Lower leg skin (tissue), 4 donors: ENCODE data around the gene HHIPL1. TPM values are rescaled to one million over a fixed set of nuclear protein-coding genes. Genes with fewer than 3 reads are reported as not detected.

Source experiments
- DNase-seq, 2 donors: peaks; one replicate each; pipeline ENCODE4 v3.0.0-alpha.2; 2019; ENCODE audit warnings: low spot score in 2 of 2
- H3K4me3 ChIP-seq: fragments of 200-600 bp; sonication (generic); 2 replicates; pipeline ENCODE4 v1.5.1; 2017; ENCODE audit warnings: mild to moderate bottlenecking, low read depth; ENCODE audit not compliant: poor library complexity, severe bottlenecking
- CTCF ChIP-seq, 3 donors: fragments of 450-650 bp; IDR thresholded peaks; one replicate each; pipeline ENCODE4 v1.5.1; 2016; ENCODE audit warnings: antibody characterized with exemption in 3 of 3, mild to moderate bottlenecking in 3 of 3, moderate library complexity in 2 of 3
- POLR2A ChIP-seq, 2 donors: fragments of 450-650 bp; IDR thresholded peaks; one replicate each; pipeline ENCODE4 v1.6.1; 2016 to 2017; ENCODE audit warnings: antibody characterized with exemption in 2 of 2, mild to moderate bottlenecking in 1 of 2, moderate library complexity in 1 of 2
- WGBS, 2 donors: methylation state at CpG; one replicate each; pipeline ENCODE4 v1.1.5; 2018; 5-methylcytosine and 5-hydroxymethylcytosine counted together
- intact Hi-C: fragments of 100-400 bp; cut with DNase I; formaldehyde crosslinking; loops from one replicate; pipeline ENCODE4 v1.15.0; 2023; ENCODE audit warnings: low total_unique reads
- total RNA-seq, 4 donors: library from RNA; depleted of rRNA; stranded (reverse); fragments of >200 nt; gene quantifications; one replicate each; pipeline ENCODE4 v1.1.0, GENCODE V29; 2016

Gene HHIPL1
- total RNA-seq, 4 donors from 2014 or later = 0.59 to 2.4 (median 0.92) TPM

- H3K4me3 ChIP-seq = no peak overlapping the region
- intact Hi-C loops = no loop called here
- TF ChIP-seq POLR2A (IDR thresholded peaks at IDR 0.05) = no peak
- no peak for TF ChIP-seq CTCF (IDR thresholded peaks at IDR 0.05)
- DNase-seq = peak in 1 of 2 donors; percentile 28
- 91 to 92% methylated on average over 4 of the region's 4 CpGs for WGBS, 2 donors
Measured at GRCh38 chr14:99696929-99697328, 52.0 kb downstream of the HHIPL1 start.

DNA sequence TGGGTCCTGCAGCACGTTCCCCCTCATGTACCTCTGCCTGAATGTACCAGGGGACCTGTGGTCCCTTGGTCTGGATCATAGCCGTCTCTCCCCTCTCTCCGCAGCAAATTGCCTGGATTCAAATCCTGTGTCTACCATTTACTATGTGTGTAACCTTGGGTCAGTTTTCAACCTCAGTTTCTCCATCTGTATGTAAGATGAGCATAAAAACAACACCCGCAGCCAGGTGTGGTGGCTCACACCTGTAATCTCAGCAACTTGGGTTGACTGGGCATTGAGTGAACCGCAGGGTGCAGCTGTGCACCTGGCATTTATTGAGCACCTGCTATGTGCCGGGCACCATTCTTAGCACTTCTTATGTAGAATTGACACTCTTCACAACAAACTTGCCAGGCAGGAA is 53.3 kb downstream of the HHIPL1 start:
- WGBS, 2 donors = 78 to 82% methylated on average over 6 of the region's 6 CpGs
- intact Hi-C loops = no loop called here
- no peak overlapping the region for H3K4me3 ChIP-seq
- TF ChIP-seq CTCF (IDR thresholded peaks at IDR 0.05) (no peak), POLR2A (IDR thresholded peaks at IDR 0.05) (no peak)
- peak in 1 of 2 donors; percentile 68 for DNase-seq

DNA sequence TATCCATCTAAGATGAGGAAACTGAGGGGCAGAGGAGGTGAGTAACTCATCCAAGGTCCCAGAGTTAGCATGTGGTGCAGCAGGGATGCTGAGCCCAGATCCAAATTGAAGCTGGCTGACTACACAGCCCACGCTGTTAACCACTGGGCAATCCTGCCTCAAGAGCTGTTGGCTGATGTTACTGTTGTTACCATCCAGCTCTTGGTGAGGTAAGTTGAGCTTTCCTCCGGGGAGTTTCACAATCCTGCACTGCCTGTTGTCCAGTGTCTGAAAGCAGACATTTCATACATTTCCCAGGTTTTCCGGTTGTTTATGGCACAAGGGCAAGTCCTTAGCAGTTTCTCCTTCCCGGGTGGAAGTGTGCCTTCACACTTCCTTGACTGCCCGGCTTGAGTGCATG is 53.7 kb downstream of the HHIPL1 start:
- DNase-seq = no peak
- 69 to 81% methylated on average over 5 of the region's 5 CpGs for WGBS, 2 donors
- TF ChIP-seq POLR2A (IDR thresholded peaks at IDR 0.05) (no peak), CTCF (IDR thresholded peaks at IDR 0.05) (no peak)
- intact Hi-C loops = no loop called here
- H3K4me3 ChIP-seq = no peak overlapping the region

GRCh38 chr14:99699085-99699760 is 54.3 kb downstream of the HHIPL1 start:
- TF ChIP-seq POLR2A (IDR thresholded peaks at IDR 0.05) = no peak
- TF ChIP-seq CTCF (IDR thresholded peaks at IDR 0.05) = no peak
- no peak overlapping the region for H3K4me3 ChIP-seq
- DNase-seq = peak in 1 of 2 donors; percentile 58
- 84 to 89% methylated on average over 12 of the region's 12 CpGs for WGBS, 2 donors
- intact Hi-C loops = no loop called here

DNA sequence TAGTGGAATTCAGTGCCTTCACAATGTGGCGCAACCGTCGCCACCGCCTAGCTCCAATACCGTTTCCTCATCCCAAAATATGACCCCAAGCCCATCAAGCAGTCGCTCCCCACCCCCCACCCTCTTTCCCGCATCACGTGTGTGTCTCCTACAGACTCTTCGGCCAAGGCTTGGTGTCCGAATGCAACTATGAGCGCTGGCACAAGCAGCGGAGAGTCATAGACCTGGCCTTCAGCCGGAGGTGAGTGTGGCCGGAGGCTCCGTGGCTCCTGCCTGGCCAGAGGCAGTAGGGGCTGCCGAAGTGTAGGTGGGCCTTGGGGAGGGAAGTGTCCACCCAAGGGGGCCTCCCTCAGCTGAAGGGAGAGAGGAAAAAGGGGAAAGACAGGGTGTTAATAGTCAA is 54.9 kb downstream of the HHIPL1 start:
- 92 to 93% methylated on average over 16 of the region's 16 CpGs for WGBS, 2 donors
- peak in 1 of 2 donors; percentile 40 for DNase-seq
- no peak overlapping the region for H3K4me3 ChIP-seq
- intact Hi-C loops = no loop called here
- TF ChIP-seq POLR2A (IDR thresholded peaks at IDR 0.05) (no peak), CTCF (IDR thresholded peaks at IDR 0.05) (no peak)

GRCh38 chr14:99700379-99700778 is 55.5 kb downstream of the HHIPL1 start:
- intact Hi-C loops = no loop called here
- TF ChIP-seq CTCF (IDR thresholded peaks at IDR 0.05) (no peak), POLR2A (IDR thresholded peaks at IDR 0.05) (no peak)
- H3K4me3 ChIP-seq = no peak overlapping the region
- WGBS, 2 donors = 95 to 96% methylated on average over 6 of the region's 6 CpGs
- no peak for DNase-seq
